NCI-H510A treated with DMSO at 0.1 percent for 48 hours (cell line): Measurements from ENCODE around the gene E2F8.

Experiments used
- DNase-seq: peaks from one replicate; lab custom pipeline; 2025; lab: John Stamatoyannopoulos, UW

The E2F8 gene

DNA sequence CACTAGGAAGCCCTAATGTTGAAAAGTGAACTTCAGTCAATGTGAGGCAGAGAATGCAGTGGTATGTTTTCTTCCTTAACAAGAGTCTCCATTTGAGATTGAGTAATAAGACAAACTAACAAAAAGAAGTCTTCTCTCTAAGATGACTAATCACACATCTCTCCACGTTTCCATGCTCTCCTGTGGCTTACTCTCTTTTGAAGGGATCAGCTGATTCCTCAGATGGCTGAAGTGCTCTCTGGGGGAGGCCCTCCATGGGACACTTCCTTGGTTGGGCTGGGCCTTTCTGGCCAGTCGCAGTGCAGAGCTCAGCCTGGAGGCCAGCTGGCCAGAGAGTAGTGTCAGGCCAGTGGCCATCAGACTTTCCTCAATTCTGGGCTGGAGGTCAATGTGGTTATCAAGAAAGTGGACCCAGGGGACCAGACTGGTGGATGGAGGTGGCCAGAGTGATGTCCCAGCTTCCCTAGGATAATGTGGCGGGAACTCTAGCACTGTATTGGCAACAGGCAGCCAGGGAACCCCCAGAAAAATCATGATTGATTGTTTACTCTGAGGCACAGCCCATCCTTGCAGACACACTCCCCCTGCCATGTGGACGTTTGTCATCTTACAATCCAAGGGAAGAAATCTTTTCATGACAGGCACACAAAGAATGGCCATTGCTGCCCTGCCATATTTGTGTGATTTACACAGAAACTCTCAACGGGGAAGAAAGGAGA lies 53.5 kb downstream of the E2F8 start:
- no peak for DNase-seq

DNA sequence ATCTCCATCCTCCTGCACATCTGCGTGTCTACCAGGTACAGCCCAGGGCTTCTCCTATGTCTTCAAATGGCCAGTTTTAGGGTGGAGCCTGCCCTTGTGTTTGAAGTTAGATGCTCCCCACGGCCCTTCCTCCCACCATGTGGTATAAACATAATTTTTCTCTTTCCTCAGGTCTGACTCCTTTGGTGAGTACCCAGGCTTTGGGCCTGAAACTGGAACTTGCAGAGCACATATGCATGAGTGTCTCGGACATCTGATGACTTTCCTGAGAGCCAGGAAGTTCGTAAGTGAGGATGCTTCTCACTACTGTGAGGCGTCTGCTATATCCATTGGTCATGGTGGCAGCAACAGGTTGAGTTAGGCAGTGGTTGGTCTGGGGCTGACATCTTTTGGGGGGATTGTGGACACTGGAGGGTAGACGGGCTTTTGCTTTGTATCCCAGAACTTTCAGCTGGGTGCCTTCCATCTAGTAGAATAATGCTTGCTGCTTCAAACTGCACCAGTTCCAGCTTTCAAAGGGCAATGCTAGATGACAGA lies 55.2 kb downstream of the E2F8 start:
- no peak for DNase-seq

DNA sequence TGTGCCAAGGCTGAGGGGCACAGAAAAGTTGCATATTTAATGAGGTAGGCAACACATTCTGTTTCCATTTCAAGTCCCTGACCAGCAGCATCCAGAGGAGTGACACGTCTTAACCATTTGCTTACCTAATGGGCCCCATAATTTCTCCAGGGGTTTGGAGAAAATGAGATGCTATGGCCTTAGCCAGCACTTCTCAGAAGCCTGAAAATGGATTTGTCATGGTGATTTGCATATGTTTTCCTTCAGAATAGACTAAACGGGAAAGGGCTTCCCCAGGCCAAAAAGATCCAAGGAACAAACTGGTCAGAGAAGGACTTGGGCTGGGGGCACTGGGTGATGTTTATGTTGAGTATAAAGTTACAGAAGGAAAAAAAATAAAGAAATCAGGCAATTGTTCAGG lies 55.7 kb downstream of the E2F8 start:
- no peak for DNase-seq

DNA sequence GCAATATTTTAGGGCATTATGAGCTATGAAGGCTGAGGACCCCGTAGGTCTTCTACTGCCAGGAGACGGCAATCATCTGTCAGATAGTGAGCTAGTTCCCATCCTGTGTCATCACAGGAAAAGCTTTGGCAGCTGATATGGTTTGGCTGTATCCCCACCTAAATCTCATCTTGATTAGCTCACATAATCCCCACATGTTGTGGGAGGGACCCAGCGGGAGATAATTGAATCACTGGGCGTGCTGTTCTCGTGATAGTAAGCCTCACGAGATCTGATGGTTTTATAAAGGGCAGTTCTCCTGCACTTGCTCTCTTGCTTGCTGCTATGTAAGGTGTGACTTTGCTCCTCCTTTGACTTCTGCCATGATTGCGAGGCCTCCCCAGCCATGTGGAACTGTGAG lies 57.1 kb downstream of the E2F8 start:
- no peak for DNase-seq

DNA sequence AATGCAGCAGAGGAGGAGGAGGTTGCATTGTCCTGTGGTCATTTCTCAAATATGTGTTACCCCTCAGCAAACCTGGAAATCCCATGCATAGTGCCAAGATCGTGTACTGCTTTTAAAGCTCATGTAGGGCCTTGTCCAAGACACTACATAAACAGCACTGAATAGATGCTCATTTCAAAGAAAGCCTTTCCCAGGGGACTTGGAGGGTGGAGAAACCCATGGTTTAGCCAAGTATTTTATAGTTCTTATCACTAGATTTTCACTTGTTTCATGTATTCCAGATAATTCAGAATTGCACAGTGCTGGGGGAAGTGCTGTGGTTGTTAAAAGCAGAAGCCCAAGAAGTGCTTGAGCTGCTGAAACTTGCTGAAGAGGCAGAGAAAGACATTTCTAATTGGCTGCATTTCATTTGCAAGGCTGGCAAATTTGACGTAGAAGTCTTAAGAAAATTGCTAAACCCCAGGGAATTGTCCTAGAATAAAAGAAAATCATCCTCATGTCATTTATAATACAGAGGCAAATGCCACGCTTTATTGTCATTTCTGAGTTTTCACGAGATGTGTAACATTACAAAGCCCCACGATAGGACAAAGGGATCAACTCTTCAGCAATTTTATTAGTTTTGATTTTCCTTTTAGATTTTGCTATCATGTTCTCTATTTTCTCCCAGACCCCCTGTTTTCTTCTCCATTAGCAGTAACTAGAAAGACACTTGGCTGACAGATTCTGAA lies 59.0 kb downstream of the E2F8 start:
- DNase-seq = no peak

DNA sequence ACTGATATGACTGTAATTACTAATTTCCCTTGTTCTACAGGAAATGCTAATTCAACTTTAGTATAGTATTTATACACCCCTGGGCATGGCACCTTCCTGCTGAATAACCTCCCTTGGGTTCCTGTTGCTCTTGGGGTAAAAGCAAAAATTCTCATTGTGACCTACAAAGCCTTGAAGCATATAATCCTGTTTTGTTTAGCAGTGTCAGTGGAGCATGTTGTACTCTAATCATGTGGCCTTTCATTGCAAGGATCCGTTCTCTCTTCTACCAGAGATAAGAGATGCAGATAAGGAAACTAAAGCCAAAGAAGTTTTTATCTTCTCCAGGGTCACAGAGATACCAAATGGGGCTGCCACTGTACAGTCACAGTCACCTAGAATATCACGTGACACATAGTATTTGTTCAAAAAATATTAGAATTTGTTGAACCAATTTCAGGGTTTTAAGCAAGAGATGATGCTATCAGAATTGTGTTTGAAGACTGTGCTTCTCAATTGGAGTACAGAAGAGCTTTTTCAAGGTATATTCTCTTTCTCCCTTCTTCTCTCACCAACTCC lies 64.0 kb downstream of the E2F8 start:
- DNase-seq = no peak
